Cortex of kidney (tissue), 1 donor: ENCODE results near the gene EIF3K.

ENCODE experiments used
- DNase-seq: peaks from one replicate; lab custom pipeline; 2025; lab: John Stamatoyannopoulos, UW

The EIF3K gene

DNA sequence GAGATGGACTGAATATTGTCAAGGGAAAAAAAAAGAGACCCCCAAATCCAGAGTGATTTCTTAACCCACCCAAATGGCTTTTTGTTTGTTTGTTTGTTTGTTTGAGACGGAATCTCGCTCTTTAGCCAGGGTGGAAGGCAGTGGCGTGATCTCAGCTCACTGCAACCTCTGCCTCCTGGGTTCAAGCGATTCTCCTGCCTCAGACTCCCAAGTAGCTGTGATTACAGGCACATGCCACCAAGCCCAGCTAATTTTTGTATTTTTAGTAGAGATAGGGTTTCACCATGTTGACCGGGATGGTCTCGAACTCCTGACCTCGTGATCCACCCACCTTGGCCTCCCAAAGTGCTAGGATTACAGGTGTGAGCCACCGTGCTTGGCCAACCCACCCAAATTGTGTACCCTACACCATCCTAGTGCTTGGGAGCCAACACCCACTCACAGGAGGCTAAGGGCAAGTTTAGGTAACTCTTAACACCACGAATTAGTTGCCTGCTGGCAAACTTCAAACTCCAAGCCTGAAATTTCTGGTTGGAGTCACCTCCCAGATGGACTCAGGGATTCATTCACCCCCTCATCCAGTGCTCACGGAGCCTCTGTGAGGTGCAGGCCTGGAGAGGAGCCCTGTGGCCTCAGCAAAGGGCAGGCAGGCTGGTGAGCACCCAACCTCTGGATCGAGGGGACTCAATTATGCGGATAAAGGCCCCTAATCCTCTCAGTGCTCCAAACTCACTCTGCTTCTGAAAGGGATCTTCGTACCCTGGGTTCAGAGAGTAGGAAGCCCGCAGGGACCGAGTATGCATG lies 66.1 kb downstream of the EIF3K start:
- DNase-seq = no peak

DNA sequence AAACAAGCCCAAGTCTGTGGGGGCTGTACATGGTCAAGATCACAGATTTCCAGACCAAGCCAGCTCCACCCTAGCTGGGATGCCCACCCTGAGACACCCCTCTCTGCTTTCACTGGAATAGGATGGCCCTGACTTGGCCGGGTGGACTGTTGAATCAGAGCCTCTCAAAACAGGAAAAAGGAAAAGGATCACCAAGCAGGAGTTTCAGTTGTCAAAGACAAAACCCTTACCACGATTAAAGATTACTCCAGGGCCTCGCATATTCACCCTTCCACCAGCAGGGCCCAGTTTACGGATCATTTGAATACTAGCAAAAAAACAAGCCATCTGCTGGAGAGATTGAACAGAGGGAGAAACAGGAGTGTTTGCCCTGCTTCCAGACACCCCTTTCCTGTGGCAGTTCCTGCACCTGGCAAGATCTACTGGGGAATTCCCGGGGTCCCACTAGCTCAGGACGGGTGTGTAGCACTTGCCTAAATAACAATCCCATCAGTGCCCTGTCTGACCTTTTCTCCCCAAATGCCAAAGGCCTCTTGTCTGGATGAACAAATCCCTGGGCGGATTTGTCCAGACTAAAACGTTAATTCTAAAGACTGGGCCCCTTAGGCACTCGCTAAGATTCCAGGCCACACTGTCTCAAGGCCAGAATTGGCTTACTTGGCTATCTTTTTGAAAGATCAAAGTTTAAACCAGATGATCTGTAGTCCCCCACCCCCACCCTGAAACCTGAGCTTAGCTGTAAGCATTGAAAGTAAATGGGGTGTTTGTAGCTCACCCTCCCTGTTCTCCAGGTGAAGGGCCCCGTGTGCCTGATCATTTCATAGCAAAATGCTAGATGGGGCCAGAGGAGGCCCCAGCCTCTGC lies 66.9 kb downstream of the EIF3K start:
- no peak for DNase-seq

DNA sequence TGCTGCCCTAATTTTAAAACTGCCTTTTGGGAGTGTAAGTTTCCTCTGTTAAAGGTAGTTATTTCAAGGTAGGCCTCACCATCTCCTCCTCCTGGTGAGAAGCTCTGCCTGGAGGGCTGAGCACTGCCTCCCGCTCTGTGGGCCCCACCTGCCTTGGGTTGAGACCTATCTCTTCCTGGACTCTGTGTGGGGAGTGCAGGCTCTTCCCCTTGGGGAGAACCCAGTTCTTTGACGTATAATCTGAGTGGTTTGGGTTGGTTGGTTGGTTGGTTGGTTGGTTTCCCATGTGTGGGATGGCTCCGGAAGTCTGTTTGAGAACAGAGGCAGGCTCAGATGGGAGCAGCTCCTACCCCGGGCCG lies 67.5 kb downstream of the EIF3K start:
- no peak for DNase-seq
